ENCODE results near the gene TP53BP1. TPM values are rescaled to one million over a fixed set of nuclear protein-coding genes. Genes with fewer than 3 reads are reported as not detected.

TP53BP1 gene
- total and polyA plus RNA-seq, 2 of the 13 experiments (the other 11 are each of a cell fraction or from before 2014, with no cell fraction given) = 17.1 to 17.4 TPM

DNA sequence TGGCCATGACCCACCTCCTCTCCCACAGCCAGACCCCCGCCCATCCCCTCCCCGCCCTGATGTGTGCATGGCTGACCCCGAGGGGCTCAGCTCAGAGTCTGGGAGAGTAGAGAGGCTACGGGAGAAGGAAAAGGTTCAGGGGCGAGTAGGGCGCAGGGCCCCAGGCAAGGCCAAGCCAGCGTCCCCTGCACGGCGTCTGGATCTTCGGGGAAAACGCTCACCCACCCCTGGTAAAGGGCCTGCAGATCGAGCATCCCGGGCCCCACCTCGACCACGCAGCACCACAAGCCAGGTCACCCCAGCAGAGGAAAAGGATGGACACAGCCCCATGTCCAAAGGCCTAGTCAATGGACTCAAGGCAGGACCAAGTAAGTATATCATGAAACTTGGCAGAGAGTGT, 36.2 kb upstream of the TP53BP1 start:
- in situ Hi-C loops (cut with HindIII; ENCODE audit: extremely low pct_ligation_motif_present, low pct_unique_long_range_greater_than_20kb) (no loop called here), intact Hi-C loops (cut with micrococcal nuclease; ENCODE audit: unreplicated experiment) (no loop called here)
- Histone ChIP-seq H3K9me3 (ENCODE audit: low read length) (no peaks in the 10 kb centered on the region), H3K4me2 (ENCODE audit: low read depth, low read length) (no peak overlapping the region), H3K79me2 (ENCODE audit: insufficient read depth, low read length) (no peaks in the 10 kb centered on the region), H3K27ac (ENCODE audit: extremely low read length, insufficient read depth, low read length) (no peak overlapping the region), H3K4me3 (replicated peaks in 1 of 3; ENCODE audit: insufficient read depth in 1 of 3, low read depth in 2 of 3, low read length in 3 of 3) (no peak overlapping the region), H3K27me3 (ENCODE audit: control insufficient read depth in 1 of 2, insufficient read depth in 2 of 2, low read length in 2 of 2) (peaks cover 1 to 23% of the 10 kb centered on the region in 2 experiments; a peak in 4 of 5 replicates), H3K36me3 (replicated peaks in 1 of 2; ENCODE audit: control insufficient read depth in 1 of 2, insufficient read depth in 2 of 2, low read length in 2 of 2) (0 out of 5 replicates have a peak, but pooled peaks cover 0 to 1% of the 10 kb centered on the region in 2 experiments), H3K9ac (ENCODE audit: insufficient read depth, low read depth, low read length) (no peak overlapping the region), H4K20me1 (ENCODE audit: insufficient read depth, low read length) (no peaks in the 10 kb centered on the region), H2AFZ (ENCODE audit: low read length) (no peak overlapping the region), H3K4me1 (ENCODE audit: insufficient read depth, low read length) (no peaks in the 10 kb centered on the region)
- DNase-seq (ENCODE audit: low spot score) = no peak
- WGBS (ENCODE audit: low lambda C conversion rate) = no CpG with 5 or more reads among the region's 15 CpGs
- ChIA-PET POLR2A (no interaction called here), CTCF (ENCODE audit: low intra/inter-chr PET ratio, low total read pairs) (no interaction called here)
- no peak for FAIRE-seq
- no TSS peak for BruUV-seq (replicated peaks)
- no peak for TF ChIP-seq ZNF629 (CRISPR knock-in tag; conservative IDR thresholded peaks at IDR 0.05)
- TF ChIP-seq ZNF562 (CRISPR knock-in tag; IDR thresholded peaks at IDR 0.05; ENCODE audit: borderline replicate concordance) = no peak
- TF ChIP-seq ONECUT2 (CRISPR knock-in tag; IDR thresholded peaks at IDR 0.05) = no peak
- no peak for TF ChIP-seq PRMT3 (CRISPR knock-in tag; IDR thresholded peaks at IDR 0.05; ENCODE audit: borderline replicate concordance, low read depth)
- TF ChIP-seq ZBTB21 (CRISPR knock-in tag; IDR thresholded peaks at IDR 0.05) = no peak
- TF ChIP-seq, protein P1, sequence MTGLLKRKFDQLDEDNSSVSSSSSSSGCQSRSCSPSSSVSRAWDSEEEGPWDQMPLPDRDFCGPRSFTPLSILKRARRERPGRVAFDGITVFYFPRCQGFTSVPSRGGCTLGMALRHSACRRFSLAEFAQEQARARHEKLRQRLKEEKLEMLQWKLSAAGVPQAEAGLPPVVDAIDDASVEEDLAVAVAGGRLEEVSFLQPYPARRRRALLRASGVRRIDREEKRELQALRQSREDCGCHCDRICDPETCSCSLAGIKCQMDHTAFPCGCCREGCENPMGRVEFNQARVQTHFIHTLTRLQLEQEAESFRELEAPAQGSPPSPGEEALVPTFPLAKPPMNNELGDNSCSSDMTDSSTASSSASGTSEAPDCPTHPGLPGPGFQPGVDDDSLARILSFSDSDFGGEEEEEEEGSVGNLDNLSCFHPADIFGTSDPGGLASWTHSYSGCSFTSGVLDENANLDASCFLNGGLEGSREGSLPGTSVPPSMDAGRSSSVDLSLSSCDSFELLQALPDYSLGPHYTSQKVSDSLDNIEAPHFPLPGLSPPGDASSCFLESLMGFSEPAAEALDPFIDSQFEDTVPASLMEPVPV (CRISPR knock-in tag; IDR thresholded peaks at IDR 0.05) = no peak
- TF ChIP-seq CHCHD3 (CRISPR knock-in tag; IDR thresholded peaks at IDR 0.05) = no peak
- no peak for TF ChIP-seq ZNF773 (CRISPR knock-in tag; IDR thresholded peaks at IDR 0.05; ENCODE audit: borderline replicate concordance)
- TF ChIP-seq RARA (CRISPR knock-in tag; IDR thresholded peaks at IDR 0.05) = no peak
- TF ChIP-seq SNAPC2 (CRISPR knock-in tag; IDR thresholded peaks at IDR 0.05) = no peak
- no peak for TF ChIP-seq ZNF589 (CRISPR knock-in tag; conservative IDR thresholded peaks at IDR 0.05)
- TF ChIP-seq, protein P2, sequence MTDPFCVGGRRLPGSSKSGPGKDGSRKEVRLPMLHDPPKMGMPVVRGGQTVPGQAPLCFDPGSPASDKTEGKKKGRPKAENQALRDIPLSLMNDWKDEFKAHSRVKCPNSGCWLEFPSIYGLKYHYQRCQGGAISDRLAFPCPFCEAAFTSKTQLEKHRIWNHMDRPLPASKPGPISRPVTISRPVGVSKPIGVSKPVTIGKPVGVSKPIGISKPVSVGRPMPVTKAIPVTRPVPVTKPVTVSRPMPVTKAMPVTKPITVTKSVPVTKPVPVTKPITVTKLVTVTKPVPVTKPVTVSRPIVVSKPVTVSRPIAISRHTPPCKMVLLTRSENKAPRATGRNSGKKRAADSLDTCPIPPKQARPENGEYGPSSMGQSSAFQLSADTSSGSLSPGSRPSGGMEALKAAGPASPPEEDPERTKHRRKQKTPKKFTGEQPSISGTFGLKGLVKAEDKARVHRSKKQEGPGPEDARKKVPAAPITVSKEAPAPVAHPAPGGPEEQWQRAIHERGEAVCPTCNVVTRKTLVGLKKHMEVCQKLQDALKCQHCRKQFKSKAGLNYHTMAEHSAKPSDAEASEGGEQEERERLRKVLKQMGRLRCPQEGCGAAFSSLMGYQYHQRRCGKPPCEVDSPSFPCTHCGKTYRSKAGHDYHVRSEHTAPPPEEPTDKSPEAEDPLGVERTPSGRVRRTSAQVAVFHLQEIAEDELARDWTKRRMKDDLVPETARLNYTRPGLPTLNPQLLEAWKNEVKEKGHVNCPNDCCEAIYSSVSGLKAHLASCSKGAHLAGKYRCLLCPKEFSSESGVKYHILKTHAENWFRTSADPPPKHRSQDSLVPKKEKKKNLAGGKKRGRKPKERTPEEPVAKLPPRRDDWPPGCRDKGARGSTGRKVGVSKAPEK (CRISPR knock-in tag; IDR thresholded peaks at IDR 0.05; ENCODE audit: borderline replicate concordance) = no peak
- ATAC-seq = no peak; the same call in 2 of the 3 replicates

Data from HepG2 (cell line).